Type B pancreatic cell (in vitro differentiated cells): Measurements from ENCODE around the gene RNF144A. TPM values are rescaled to one million over a fixed set of nuclear protein-coding genes. Genes with fewer than 3 reads are reported as not detected.
"Not testable (repeated sequence)": the region's sequence is repeated elsewhere in the genome, so short reads cannot be mapped to it uniquely, and the experiment has no call there.

Experiments
- DNase-seq: peaks from one replicate; pipeline ENCODE4 v3.0.0; 2021; ENCODE audit warnings: mixed read lengths; ENCODE audit not compliant: unreplicated experiment; ENCODE audit errors: extremely low spot score
- H3K27ac Mint-ChIP-seq: 2 replicates; pipeline ENCODE4 v1.8.0; 2021; ENCODE audit warnings: mild to moderate bottlenecking, mixed read lengths
- H3K27me3 Mint-ChIP-seq: 2 replicates; pipeline ENCODE4 v1.8.0; 2021; ENCODE audit warnings: mixed read lengths
- H3K36me3 Mint-ChIP-seq: 2 replicates; pipeline ENCODE4 v1.8.0; 2021; ENCODE audit warnings: mixed read lengths
- H3K4me1 Mint-ChIP-seq: one replicate; pipeline ENCODE4 v1.8.0; 2021; ENCODE audit warnings: mixed read lengths; ENCODE audit not compliant: unreplicated experiment
- H3K4me3 Mint-ChIP-seq: 2 replicates; pipeline ENCODE4 v1.8.0; 2021; ENCODE audit warnings: mild to moderate bottlenecking, mixed read lengths
- H3K9me3 Mint-ChIP-seq: 2 replicates; pipeline ENCODE4 v1.8.0; 2021; ENCODE audit warnings: mixed read lengths
- total RNA-seq: library from RNA; stranded (reverse); gene quantifications from 2 replicates; pipeline ENCODE4 v1.2.1, GENCODE V29; 2021; ENCODE audit warnings: low replicate concordance
- TF ChIP-seq, protein P1 (sequence below): fragments of 200-600 bp; sonication (generic); conservative IDR thresholded peaks from 2 replicates; pipeline ENCODE4 v1.5.0; 2021; ENCODE audit warnings: antibody characterized with exemption, mild to moderate bottlenecking

Gene RNF144A
- total RNA-seq, 1 donor from 2014 or later, result 35.6 TPM

- TF ChIP-seq, protein P1, sequence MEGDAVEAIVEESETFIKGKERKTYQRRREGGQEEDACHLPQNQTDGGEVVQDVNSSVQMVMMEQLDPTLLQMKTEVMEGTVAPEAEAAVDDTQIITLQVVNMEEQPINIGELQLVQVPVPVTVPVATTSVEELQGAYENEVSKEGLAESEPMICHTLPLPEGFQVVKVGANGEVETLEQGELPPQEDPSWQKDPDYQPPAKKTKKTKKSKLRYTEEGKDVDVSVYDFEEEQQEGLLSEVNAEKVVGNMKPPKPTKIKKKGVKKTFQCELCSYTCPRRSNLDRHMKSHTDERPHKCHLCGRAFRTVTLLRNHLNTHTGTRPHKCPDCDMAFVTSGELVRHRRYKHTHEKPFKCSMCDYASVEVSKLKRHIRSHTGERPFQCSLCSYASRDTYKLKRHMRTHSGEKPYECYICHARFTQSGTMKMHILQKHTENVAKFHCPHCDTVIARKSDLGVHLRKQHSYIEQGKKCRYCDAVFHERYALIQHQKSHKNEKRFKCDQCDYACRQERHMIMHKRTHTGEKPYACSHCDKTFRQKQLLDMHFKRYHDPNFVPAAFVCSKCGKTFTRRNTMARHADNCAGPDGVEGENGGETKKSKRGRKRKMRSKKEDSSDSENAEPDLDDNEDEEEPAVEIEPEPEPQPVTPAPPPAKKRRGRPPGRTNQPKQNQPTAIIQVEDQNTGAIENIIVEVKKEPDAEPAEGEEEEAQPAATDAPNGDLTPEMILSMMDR, result no peak
- Mint-ChIP-seq H3K4me3 (no peak overlapping the region), H3K9me3 (no peaks in the 10 kb centered on the region), H3K27ac (no peak overlapping the region), H3K4me1 (peaks cover 20% of the 10 kb centered on the region), H3K27me3 (no peaks in the 10 kb centered on the region), H3K36me3 (peaks cover 10% of the 10 kb centered on the region)
- no peak for DNase-seq
These were observed 17.1 kb downstream of the RNF144A start for GRCh38 chr2:6934345-6934744.

DNA sequence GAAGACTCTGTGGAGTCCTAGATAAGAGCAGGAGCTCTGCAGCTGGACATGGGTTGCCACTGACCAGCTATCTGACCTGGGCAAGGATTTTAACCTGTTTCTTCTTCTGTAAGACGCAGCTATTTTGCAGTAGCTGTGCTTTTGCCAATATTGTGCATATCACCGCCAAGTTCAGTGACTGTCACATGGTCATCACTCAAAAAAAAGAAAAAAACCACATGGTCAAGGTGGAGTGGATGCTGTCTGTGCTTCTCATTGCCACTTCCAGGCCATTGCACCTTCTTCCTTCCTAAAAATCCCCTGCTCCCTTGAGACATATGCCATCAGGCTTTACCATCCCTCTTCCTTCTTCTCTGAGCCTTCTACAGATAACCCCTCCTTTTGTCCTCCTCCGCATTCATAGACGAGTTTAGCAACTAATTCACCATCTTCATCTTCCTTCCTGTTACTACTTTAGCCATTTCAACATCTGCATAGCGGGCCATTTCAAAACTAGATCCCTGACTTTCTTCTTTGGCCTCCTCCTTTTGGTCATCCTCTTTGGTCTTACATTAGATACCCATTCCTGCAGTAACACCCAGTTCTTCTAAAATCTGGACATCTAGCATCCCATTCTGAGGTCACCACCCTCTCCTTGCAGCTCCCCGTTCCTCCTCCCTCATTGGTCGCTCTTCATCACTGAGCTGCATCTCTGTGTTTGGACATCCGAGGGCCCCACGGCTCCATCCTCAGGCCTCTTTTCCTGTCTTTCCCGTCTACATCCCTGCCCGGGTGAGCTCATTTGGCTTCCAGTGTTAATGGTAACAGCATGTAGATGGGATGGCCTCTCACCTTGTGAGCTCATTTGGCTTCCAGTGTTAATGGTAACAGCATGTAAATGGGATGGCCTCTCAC lies 17.8 kb downstream of the RNF144A start:
- Mint-ChIP-seq H3K4me3 (no peak overlapping the region), H3K4me1 (peaks cover 14% of the 10 kb centered on the region), H3K27me3 (no peaks in the 10 kb centered on the region), H3K36me3 (peaks cover 10% of the 10 kb centered on the region), H3K27ac (no peak overlapping the region), H3K9me3 (no peaks in the 10 kb centered on the region)
- no peak for DNase-seq
- TF ChIP-seq, protein P1, result no peak

DNA sequence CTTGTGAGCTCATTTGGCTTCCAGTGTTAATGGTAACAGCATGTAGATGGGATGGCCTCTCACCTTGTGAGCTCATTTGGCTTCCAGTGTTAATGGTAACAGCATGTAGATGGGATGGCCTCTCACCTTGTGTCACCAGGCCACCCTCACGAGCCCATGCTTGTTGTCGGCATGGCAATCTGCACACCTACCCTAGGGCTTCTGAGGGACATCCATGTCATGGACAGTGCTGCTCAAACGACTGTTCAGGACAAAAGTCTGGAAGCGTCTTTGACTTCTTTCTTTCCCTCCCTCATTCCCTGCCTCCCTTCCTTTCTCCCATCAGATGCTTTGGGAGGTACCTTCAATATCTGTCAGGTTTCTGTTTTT lies 18.4 kb downstream of the RNF144A start:
- not testable (repeated sequence) for H3K9me3 Mint-ChIP-seq, H3K27ac Mint-ChIP-seq, H3K4me3 Mint-ChIP-seq, DNase-seq, H3K27me3 Mint-ChIP-seq
- H3K4me1 Mint-ChIP-seq, result peaks cover 14% of the 10 kb centered on the region
- peaks cover 10% of the 10 kb centered on the region for H3K36me3 Mint-ChIP-seq

DNA sequence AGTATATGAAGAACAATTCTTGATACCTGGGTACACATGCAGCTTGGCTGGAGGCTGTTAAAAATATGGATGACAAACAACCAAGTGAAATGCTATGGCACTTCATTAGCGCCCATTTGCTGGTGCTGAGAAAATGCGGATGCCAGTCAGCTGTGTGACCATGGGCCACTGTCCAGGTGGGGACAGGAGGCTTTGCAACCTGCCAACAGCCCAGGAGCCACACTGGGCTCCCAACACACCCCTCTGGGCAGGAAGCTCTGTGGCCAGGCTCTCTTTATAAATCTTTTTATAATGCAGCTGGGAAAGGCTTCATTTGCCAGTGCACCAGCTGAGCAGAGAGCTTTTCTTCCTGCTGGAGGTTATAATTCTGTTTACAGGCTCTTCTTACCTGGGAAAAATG lies 19.9 kb downstream of the RNF144A start:
- H3K27ac Mint-ChIP-seq, result no peak overlapping the region
- H3K9me3 Mint-ChIP-seq, result no peaks in the 10 kb centered on the region
- no peaks in the 10 kb centered on the region for H3K27me3 Mint-ChIP-seq
- peaks cover 21% of the 10 kb centered on the region for H3K36me3 Mint-ChIP-seq
- no peak for DNase-seq
- peaks cover 14% of the 10 kb centered on the region for H3K4me1 Mint-ChIP-seq
- TF ChIP-seq, protein P1, result no peak
- H3K4me3 Mint-ChIP-seq, result no peak overlapping the region

DNA sequence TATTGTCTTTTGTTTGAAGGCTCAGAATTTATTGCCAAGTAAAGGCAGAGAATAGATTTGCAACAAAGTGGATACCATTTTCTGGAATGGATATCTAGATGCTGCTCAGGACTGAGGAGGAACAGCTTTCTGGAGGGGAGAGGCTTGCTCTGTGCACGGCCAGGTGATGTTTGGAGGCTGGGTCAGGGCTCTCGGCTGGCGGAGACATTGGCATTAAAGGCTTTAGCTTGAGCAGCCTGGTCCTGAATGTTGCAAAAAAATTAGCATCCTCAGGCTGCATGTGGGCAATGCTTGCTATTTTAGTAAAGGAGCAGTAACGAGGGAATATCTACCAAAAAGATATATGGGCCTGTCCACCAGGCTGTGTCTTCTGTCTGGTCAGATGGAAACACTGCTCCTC lies 20.4 kb downstream of the RNF144A start:
- H3K27ac Mint-ChIP-seq, result no peak overlapping the region
- H3K4me1 Mint-ChIP-seq, result peaks cover 14% of the 10 kb centered on the region
- no peak for DNase-seq
- TF ChIP-seq, protein P1, result no peak
- peaks cover 24% of the 10 kb centered on the region for H3K36me3 Mint-ChIP-seq
- H3K9me3 Mint-ChIP-seq, result no peaks in the 10 kb centered on the region
- H3K27me3 Mint-ChIP-seq, result no peaks in the 10 kb centered on the region
- no peak overlapping the region for H3K4me3 Mint-ChIP-seq

DNA sequence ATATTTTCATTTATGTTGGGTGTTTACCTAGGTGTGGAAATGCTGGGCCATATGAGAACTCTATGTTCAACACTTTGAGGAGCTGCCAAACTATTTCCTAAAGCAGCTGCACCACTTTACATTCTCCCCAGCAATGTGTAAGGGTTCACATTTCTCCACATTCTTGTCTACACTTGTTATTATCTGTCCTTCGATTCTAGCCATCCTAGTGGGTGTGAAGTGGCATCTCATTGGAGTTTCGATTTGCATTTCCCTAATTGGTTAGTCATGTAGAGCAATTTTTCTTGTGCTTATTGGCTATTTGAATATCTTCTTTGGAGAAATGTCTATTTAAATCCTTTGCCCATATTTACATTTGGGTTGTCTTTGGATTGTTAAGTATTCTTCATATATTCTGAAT lies 21.9 kb downstream of the RNF144A start:
- no peak for DNase-seq
- H3K4me1 Mint-ChIP-seq, result peaks cover 8% of the 10 kb centered on the region
- no peaks in the 10 kb centered on the region for H3K9me3 Mint-ChIP-seq
- no peak overlapping the region for H3K4me3 Mint-ChIP-seq
- TF ChIP-seq, protein P1, result no peak
- H3K27ac Mint-ChIP-seq, result no peak overlapping the region
- H3K36me3 Mint-ChIP-seq, result peaks cover 32% of the 10 kb centered on the region
- H3K27me3 Mint-ChIP-seq, result no peaks in the 10 kb centered on the region
